GM18868 (cell line): ENCODE results near the gene AEN.
"Not testable (repeated sequence)": the region's sequence is repeated elsewhere in the genome, so short reads cannot be mapped to it uniquely, and the experiment has no call there.

Experiments used
- ATAC-seq: cut with Tn5 transposase; IDR thresholded peaks from one replicate; pipeline ENCODE4 v1.9.1; 2021; ENCODE audit warnings: mild to moderate bottlenecking, moderate library complexity; ENCODE audit not compliant: unreplicated experiment

The AEN gene

DNA sequence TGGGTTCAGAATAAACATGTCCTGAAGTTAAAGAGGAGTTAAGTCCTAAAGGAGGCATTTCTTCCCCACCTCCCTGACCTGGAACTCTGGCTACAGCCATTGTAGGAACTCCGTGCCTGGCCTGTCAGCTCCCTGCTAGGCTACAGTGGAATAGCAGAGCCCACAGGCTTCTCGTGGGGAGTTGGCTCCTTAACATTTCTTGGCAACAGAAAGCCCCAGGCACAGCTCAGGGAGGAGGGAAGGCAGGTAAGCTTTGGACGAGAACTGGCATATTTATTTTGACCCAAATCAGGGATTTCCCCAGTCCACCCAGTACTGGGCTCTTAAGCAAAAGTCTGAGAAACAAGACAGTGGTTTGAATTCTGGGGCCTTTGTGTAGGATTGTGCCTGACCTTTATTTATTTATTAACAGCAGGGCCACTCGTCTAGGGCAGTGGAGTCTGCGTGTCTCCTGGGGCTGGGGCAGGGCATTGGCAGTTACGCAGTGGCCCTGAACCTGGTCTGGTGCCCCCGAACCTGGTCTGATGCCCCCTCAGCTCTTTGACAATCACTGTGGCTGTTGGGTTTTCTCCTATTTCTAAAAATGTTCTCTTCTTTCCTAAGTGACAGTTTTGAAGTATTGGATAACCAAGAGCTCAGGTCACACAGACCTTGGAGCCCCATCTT is 9.8 kb downstream of the AEN start:
- no peak for ATAC-seq

DNA sequence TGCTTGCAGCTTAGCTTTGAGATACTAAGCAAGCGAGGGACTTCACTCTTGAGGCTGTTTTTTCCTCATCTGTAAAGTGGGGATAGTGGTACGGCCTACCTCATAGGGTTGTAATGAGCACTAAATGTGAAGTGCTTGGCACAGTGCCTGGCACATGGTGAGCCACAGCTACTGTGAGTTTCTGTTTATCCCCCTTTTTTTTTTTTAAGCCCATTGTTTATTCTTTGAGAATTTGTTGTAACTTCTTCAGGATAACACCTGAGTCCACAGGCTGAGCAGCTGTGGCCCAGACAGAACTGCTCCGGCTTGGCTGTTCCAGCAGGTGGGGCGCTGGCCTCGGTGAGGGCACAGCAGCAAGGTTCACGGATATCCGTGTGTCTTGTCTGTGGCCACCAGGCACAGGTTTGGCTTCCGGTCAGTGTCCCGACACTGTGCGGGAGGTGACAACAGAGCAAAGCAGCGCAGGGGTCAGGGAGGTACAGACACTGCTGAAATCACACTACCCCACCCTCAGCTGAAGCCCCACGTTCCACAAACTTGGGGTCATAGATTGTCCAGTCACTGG is 10.4 kb downstream of the AEN start:
- ATAC-seq = no peak

DNA sequence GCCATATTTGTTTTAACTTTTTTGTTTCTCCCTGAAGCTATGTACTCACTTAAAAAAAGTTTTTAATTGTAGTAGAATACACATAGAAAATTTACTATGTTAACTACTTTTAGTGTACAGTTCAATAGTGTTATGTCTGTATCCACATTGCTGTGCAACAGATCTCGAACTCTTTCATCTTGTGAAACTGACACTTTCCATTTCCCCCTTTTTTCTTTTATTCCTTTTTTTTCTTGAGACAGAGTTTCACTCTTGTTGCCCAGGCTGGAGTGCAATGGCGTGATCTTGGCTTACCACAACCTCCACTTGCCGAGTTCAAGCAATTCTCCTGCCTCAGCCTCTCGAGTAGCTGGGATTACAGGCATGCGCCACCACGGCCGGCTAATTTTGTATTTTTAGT is 11.7 kb downstream of the AEN start:
- ATAC-seq = not testable (repeated sequence)

DNA sequence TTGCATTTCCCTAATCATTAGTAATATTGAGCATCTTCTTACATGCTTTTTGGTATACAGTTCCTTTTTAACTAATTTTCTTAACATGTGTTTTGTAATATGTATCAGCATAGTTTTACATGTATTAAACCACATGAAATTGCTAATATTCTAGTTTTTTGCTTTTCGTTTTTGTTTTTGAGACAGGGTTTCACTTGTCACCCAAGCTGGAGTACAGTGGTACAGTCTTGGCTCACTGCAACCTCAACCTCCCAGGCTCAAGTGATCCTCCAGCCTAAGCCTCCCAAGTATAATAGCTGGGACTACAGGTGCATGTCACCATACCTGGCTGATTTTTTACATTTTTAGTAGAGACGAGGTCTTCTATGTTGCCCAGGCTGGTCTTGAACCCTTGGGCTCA is 13.3 kb downstream of the AEN start:
- ATAC-seq = no peak

DNA sequence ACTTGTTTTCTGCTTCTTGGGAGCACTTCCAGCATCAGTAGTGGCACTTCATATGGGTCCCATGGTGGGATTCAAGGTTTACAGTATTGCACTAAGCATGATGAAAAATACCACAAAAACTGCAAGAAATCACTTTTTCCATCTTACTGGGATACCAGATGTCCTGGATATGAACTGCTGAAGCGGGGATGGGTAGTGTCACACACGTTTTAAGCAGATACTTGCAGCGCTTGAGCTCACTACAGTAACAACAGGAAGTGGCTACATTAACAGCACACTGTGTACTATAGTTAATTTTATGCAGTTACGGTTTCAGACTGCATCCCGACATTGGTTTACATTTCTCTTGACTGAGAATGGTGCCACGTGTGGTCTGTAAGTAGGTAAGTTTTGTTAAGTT is 14.2 kb downstream of the AEN start:
- peak; percentile 28 for ATAC-seq

DNA sequence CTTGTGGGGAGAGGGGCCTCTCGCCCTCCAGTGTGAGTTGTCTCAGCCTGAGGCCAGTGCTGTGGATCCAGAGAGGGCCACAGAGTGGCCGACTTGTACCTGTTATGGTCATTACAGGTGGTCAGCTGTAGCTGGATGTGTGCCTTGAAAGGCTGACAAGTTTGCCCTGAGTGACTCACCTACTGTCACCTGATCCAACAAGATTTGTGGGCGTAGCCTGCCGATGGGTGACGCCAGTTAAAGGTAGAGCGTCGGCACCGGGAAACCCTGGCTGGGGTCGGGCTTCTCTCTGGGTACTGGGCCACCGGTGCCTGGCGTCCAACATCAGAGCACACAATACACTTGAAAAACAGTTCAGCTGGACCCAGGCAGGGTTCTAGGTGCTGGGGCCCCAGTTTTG is 14.9 kb downstream of the AEN start:
- no peak for ATAC-seq

DNA sequence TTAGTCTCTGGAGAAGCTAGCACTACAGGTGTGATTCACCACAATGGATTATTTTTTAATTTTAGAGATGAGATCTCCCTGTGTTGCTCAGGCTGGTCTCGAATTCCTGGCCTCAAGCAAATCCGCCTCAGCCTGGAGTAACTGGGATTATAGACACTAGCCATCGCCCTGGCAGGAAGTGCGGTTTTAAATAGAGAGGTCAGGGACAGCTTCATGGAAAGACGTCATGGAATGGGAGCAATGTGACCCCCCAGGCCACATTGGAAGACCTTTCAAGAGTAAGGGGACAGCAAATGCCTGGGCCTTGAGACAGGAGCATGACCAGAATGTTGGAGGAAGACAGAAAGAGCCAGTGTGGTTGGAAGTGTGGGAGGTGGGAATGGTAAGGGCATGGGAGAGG is 15.5 kb downstream of the AEN start:
- no peak for ATAC-seq

DNA sequence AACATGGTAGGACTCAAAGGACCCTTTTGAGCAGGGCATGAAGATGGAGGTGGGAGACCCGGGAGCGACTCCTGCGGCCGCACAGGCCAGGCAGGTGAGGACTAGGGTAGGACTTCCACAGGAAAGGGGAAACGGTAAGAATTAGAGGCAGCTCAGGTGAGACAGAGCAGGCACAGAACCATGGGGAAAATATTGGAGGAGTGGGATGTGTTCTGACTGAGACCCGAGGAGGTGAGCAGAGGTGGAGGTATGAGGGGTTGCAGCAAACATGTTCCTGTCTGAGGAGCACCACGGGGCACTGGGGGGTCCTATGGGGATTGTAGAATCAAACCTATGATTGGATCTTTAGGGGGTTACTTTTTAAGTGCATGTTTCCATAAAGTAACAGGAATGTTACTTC is 16.3 kb downstream of the AEN start:
- ATAC-seq = no peak

DNA sequence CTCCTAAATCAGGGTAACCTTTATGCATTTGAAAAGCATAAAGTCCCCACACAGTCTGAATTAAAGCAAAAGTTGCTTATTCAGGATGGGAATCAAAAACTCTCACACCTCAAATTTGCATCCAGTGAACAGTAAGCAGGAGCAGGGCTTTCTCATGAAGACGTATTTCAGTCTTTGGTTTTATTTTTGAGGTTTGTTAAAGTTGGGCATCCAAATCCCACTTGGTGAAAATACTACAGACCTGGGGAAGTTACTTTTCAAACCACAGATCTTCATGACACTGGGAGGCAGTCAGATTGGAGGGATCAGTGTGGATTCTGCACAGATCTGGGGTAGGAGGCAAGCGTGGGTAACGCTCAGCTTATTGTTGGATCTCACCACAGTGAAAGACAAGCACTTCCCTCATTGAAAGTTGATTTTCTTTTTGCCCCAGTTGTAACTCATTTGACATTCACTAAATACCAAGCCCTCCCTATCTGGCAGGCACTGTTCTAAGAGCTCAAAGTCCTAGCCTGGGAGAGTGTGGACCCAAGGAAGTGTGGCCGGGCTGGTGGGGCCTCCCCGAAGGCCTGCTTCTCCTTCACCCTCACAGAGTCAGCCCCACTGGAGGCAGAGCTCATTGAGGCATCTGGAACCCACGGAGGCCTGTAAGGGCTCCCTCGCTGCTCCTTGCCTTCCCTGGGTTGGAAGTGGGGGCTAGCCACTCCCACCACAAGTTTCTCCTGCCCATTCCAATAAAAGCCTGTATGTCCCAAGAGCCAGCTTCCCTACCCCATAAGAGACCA is 16.9 kb downstream of the AEN start:
- no peak for ATAC-seq

DNA sequence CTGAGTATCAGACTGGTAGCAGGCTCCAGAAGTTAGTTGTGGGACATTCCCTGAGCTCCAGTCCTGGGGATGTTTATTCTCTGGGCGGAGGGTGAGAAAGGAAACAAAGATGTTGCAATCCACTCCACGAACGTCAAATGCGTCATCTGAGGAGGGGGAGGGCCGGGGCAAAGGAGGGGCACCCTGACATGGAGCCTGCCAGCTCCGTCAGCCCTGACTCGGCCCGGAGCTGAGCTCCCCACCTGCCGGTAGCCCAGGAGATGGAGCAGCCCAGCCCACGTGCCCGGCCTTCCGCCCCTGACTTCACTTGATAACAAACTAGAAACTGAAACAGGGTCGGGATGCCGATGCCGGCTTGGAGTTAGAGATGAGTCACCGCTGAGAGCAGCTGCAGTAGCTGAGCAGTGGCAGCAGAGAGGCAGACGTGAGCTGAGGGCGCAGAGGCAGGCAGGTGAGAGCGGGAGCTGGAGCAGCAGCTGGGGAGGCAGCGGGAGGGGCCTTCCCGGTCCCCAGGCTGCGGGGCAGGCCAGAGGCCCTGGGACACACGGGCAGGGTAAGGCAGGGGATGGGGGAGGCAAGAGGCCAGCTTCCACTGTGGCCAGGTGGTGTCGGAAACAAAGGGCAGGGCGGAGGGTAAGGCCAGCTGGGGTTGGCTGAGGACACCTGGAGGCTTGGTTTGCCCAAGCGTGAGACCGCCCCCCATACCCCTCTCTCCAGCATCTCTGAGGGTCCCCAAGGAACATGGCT is 17.7 kb downstream of the AEN start, which contains the start of gene ISG20:
ISG20 (plus strand) TSS at position 391 of the 747 bp plus-strand sequence; CDS start at position 742, 351 bp downstream.
- ATAC-seq = peak; percentile 74

DNA sequence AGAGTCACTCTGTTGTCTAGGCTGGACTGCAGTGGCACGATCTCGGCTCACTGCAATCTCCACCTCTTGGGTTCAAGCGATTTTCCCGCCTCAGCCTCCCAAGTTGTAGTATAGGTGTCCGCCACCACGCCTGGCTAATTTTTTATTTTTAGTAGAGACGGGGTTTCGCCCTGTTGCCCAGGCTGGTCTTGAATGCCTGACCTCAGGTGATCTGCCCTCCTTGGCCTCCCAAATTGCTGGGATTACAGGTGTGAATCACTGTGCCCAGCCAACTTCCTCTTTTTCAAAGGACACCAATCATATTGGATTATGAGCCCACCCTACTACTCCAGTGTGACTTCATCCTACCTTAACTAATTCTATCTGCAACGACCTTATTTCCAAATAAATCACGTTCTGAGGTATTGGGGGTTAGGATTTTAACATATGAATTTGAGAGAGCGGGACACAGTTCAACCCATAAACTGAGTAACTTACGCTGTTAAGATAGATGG is 20.9 kb downstream of the AEN start:
- no peak for ATAC-seq

DNA sequence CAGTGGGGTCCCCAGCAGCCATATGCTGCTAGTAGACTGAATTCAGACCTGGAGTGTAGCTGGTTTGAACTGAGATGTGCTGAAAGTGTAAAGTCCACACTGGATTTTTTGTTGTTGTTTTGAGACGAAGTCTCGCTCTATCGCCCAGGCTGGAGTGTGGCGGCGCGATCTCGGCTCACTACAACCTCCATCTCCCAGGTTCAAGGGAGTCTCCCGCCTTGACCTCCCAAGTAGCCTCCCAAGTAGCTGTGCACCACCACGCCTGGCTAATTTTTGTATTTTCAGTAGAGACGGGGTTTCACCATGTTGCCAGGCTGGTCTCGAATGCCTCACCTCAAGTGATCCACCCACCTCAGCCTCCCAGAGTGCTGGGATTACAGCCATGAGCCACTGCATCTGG is 21.4 kb downstream of the AEN start:
- not testable (repeated sequence) for ATAC-seq

DNA sequence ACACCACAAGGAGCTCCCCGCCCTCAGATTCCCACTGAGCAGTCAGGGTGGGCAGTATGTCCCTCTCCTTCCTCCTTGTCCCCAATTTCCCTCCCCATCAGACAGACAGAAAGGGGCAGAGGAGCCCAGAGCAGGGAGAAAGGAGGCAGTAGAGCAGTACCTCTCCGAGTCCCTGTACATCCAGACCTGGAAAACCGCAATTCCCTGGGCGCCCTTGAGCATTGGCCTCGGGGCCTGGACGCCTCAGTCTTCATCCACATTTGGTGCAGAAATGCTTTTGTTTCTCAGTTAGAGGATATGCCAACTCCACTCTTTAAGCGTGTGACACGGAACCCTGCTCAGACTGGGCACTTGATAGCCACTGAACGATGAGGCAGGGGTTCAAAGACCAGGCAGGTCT is 23.6 kb downstream of the AEN start:
- no peak for ATAC-seq

DNA sequence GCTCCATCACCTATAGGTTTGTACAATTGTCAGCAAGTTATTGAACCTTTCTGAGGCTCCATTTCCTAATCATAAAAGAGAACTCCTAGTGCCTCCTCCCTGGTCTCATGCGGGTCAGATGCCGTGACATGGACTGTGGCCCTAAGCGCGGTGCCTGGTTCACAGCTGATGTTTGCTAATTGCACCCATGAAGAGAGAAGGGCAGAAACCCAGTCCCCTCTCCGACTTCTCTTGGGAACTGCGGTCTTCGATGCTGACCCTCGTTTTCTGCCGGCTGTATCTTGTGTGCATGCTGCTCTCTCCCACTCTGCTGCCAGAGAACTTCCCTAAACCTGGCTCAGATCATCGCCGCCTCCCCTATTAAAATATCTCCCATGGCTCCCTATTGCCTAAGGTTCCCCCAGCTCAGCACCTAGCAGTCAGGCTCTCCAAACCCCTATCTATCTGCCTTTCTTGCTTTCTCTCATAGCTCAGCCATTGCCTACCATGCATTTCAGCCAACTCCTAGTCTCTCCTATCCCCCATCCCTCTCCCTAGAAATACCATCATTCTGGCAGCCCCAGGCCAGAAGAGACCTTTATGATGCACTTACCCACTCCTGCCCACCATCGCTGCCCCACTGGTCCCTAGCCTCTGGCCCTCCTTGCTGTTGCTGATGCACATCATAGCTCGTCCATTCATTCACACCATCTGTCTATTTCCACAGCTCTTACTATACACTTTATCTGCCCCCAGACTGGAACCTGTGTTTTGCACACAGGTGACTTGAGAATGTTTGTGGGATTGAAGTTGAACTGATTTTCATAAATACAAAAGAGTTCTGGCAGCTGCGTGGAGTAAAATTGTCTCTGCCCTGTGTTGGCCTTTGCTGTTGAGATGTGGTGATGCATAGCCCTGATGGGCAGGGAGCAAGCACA is 24.3 kb downstream of the AEN start:
- no peak for ATAC-seq

DNA sequence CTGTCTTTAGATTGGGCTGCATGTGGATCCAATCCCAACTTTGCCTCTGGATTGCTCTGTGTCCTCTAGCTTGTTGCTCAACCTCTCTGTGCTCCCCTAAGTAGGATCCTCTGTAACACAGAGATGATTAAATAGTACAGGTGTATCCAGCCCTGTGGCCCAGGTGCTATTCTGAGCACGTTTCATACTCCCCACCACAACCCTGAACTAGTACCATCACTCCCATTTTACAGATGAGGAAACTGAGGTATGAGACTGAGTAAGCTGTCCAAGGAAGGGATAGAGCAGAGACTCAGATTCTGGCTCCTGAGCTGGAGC is 24.9 kb downstream of the AEN start:
- ATAC-seq = no peak

DNA sequence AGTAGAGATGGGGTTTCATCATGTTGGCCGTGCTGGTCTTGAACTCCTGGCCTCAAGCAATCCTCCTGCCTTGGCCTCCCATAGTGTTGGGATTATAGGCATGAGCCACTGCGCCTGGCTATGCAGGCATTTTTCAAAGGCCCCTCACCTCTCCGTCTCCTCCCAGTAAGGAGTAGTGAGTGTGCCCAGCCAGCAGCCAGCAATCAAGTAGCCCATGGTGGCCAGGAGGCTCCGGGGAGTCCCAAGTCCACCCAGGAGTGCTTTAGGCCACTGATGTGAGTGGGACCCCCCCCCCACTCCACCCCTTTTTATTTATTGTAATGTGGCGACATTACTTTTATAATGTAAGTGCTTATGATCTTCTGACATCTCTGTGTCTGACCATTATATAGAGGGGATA is 25.8 kb downstream of the AEN start:
- ATAC-seq = no peak

DNA sequence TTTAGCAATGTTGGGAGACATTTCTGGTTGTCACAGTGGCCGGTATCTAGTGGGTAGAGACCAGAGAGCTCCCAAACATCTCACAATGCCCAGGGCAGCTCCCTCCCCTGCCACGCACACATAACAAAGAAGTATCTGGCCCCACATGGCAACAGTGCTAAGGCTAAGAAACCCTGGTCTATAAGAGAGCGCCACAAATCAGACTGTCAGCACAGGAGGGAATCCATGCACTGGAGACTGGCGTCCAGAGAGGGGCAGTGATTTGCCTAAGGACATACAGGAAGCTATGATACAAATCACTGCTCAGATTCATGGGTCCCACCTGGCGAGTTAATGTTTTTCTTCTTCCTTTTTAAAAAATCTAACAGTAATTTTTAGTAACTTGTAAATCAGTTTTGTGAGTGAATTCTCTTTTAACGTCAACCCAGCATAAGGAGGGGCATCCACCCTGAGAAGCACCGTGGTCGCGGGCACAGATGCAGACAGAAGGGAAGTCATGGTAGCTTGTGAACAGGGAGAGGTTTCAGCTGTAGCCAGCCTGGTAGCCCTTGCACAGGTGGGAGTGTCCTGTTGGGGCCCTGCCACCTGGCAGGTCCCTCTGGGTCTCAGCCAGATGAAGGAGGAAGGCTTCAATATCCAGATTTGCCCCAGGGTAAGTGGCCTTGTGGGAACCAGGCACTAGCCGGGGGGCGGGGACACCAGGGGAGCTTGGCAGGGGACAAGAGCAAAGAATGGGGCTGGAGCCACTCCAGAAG is 26.4 kb downstream of the AEN start:
- peak; percentile 34 for ATAC-seq

DNA sequence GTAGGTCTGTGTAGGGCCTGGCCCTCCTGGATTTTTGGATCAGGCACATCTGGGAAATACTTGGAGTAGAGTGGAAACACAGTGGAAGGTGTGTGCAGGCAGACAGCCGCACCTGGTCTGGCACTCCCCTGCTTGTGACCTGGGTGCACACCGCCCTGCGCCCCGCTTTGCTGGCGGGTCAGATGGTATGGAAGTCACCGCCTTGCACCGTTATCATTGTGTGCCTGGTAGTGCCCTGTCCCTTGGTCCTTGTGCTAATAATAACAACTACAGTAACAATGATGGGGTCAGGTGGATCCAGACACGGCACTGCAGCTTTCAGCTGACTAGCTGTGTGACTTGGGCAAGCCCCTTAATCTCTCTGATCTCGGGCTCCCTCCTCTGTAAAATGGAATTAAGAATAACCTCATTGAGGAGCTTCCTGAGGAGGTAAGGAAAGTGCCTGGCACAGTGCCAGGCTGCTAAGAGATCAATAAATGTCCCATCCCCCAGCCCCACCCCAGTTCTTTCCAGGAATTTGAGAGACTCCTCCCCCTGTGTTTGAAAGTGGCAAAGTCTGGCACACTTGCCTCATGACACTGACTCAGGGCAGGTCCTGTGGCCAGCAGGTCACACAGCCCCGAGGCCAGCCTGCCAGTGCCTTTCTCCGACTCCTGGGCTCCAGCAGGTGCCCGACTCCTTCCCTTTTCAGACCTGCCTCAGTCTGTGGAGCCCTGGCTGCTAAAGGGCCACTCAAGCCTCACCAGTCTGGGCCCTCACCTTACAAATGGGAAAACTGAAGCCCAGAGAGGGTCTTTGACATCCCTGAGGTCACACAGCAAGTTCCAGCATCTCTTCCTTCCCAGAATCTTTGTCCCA is 27.4 kb downstream of the AEN start:
- no peak for ATAC-seq

DNA sequence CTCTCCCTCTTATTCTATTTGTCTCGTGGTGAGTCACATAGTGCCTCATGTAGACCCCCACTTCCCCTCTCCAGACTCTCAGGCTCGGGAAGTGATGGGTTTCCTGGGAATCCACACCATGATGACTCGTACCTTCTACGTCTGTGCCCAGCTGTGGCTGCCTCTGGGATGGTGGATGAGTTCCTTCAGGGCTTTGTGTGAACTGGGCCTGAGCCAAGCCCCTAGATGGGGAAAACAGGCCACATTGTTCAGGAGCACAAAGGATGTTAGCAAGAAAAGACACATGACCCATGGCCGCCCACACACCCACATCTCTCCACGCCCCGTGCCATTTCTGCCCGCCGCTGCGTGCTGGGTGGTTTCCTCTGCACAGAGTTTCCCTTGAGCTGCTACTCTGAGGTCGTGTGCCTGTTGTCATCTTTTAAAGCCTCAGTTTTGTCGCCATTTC is 28.2 kb downstream of the AEN start:
- ATAC-seq = peak; percentile 84
